ENCODE data around the gene WDR89. TPM values are rescaled to one million over a fixed set of nuclear protein-coding genes. Genes with fewer than 3 reads are reported as not detected.
"Not testable (repeated sequence)": the region's sequence is repeated elsewhere in the genome, so short reads cannot be mapped to it uniquely, and the experiment has no call there.

Gene WDR89
- polyA plus RNA-seq, 1 experiment = 9.4 TPM

- TF ChIP-seq CTCF (IDR thresholded peaks at IDR 0.05; ENCODE audit: low read depth, low read length) = peak; percentile 17; the same call in 1 of the 2 replicates
- POLR2A ChIA-PET = no interaction called here
- Histone ChIP-seq H3K27ac (ENCODE audit: low read depth, low read length) (no peak overlapping the region), H3K9me3 (ENCODE audit: control insufficient read depth, insufficient read depth, low read length) (peaks cover 3% of the 10 kb centered on the region; the same call in 1 of the 2 replicates), H3K4me3 (ENCODE audit: low read depth, low read length) (no peak overlapping the region), H3K27me3 (ENCODE audit: control insufficient read depth, insufficient read depth, low read length) (no peaks in the 10 kb centered on the region)
- DNase-seq (ENCODE audit: low read depth, low spot score) = no peak
- CTCF ChIA-PET = interaction anchor here (0.6 to 5.3 kb wide), 11 partner anchors 9 to 247 kb away, joined by 3 to 39 read pairs (median 3); partner anchors contain the start of gene WDR89
These were observed 7.9 kb downstream of the WDR89 start for GRCh38 chr14:63633801-63634200.

GRCh38 chr14:63632932-63633514 lies 8.6 kb downstream of the WDR89 start:
- POLR2A ChIA-PET = no interaction called here
- no peak overlapping the region for H3K4me3 ChIP-seq (ENCODE audit: low read depth, low read length)
- no peak overlapping the region for H3K27ac ChIP-seq (ENCODE audit: low read depth, low read length)
- peak; percentile 74 for TF ChIP-seq CTCF (IDR thresholded peaks at IDR 0.05; ENCODE audit: low read depth, low read length)
- peaks cover 3% of the 10 kb centered on the region; the same call in 1 of the 2 replicates for H3K9me3 ChIP-seq (ENCODE audit: control insufficient read depth, insufficient read depth, low read length)
- no peak for DNase-seq (ENCODE audit: low read depth, low spot score)
- H3K27me3 ChIP-seq (ENCODE audit: control insufficient read depth, insufficient read depth, low read length) = no peaks in the 10 kb centered on the region
- CTCF ChIA-PET = interaction anchor here (0.6 to 5.3 kb wide), 14 partner anchors 8 to 244 kb away, joined by 3 to 39 read pairs (median 4); partner anchors contain the start of gene WDR89

- ChIA-PET POLR2A (no interaction called here), CTCF (no interaction called here)
- no peaks in the 10 kb centered on the region for H3K9me3 ChIP-seq (ENCODE audit: control insufficient read depth, insufficient read depth, low read length)
- H3K27ac ChIP-seq (ENCODE audit: low read depth, low read length) = no peak overlapping the region
- no peaks in the 10 kb centered on the region for H3K27me3 ChIP-seq (ENCODE audit: control insufficient read depth, insufficient read depth, low read length)
- no peak for TF ChIP-seq CTCF (IDR thresholded peaks at IDR 0.05; ENCODE audit: low read depth, low read length)
- H3K4me3 ChIP-seq (ENCODE audit: low read depth, low read length) = no peak overlapping the region
- DNase-seq (ENCODE audit: low read depth, low spot score) = no peak
These were observed 17.0 kb downstream of the WDR89 start for GRCh38 chr14:63624701-63625100.

- no peak for TF ChIP-seq CTCF (IDR thresholded peaks at IDR 0.05; ENCODE audit: low read depth, low read length)
- no peaks in the 10 kb centered on the region for H3K27me3 ChIP-seq (ENCODE audit: control insufficient read depth, insufficient read depth, low read length)
- CTCF ChIA-PET = no interaction called here
- no peak overlapping the region for H3K27ac ChIP-seq (ENCODE audit: low read depth, low read length)
- no peak for DNase-seq (ENCODE audit: low read depth, low spot score)
- H3K9me3 ChIP-seq (ENCODE audit: control insufficient read depth, insufficient read depth, low read length) = no peaks in the 10 kb centered on the region
- POLR2A ChIA-PET = no interaction called here
- H3K4me3 ChIP-seq (ENCODE audit: low read depth, low read length) = no peak overlapping the region
These were observed 17.5 kb downstream of the WDR89 start for GRCh38 chr14:63624203-63624602.

- H3K27ac ChIP-seq (ENCODE audit: low read depth, low read length); H3K4me3 ChIP-seq (ENCODE audit: low read depth, low read length); H3K9me3 ChIP-seq (ENCODE audit: control insufficient read depth, insufficient read depth, low read length); H3K27me3 ChIP-seq (ENCODE audit: control insufficient read depth, insufficient read depth, low read length); POLR2A ChIA-PET; DNase-seq (ENCODE audit: low read depth, low spot score): not testable (repeated sequence)
- CTCF ChIA-PET = interaction anchor here (0.6 kb wide), 1 partner anchor 652 kb away, joined by 4 read pairs; no protein-coding TSS in a partner anchor
These were observed 19.7 kb downstream of the WDR89 start for GRCh38 chr14:63621975-63622374.

Measured in AG04450 (cell line).